GM19351 (cell line): Measurements from ENCODE around the gene PHRF1.

Experiments
- ATAC-seq: cut with Tn5 transposase; IDR thresholded peaks from one replicate; pipeline ENCODE4 v1.9.1; 2021; ENCODE audit warnings: mild to moderate bottlenecking, moderate library complexity; ENCODE audit not compliant: unreplicated experiment

PHRF1 gene

GRCh38 chr11:538431-539051 lies 37.7 kb upstream of the PHRF1 start:
- ATAC-seq, result no peak

- ATAC-seq, result no peak
Observed at GRCh38 chr11:539971-540481, 36.2 kb upstream of the PHRF1 start.

- ATAC-seq, result no peak
Observed at GRCh38 chr11:540583-541432, 35.5 kb upstream of the PHRF1 start.

GRCh38 chr11:541433-541885 lies 34.8 kb upstream of the PHRF1 start:
- ATAC-seq, result no peak

- ATAC-seq, result no peak
Observed at GRCh38 chr11:544817-545166, 31.5 kb upstream of the PHRF1 start.

GRCh38 chr11:545171-545570 lies 31.1 kb upstream of the PHRF1 start:
- ATAC-seq, result no peak

- no peak for ATAC-seq
Observed at GRCh38 chr11:548700-549603, 27.3 kb upstream of the PHRF1 start.

GRCh38 chr11:550021-550745 lies 26.1 kb upstream of the PHRF1 start:
- ATAC-seq, result no peak

- no peak for ATAC-seq
Observed at GRCh38 chr11:550746-551085, 25.6 kb upstream of the PHRF1 start.

- no peak for ATAC-seq
Observed at GRCh38 chr11:551131-551530, 25.1 kb upstream of the PHRF1 start.

GRCh38 chr11:551596-551995 lies 24.7 kb upstream of the PHRF1 start:
- no peak for ATAC-seq

- no peak for ATAC-seq
Observed at GRCh38 chr11:553083-553987, 22.9 kb upstream of the PHRF1 start.

- no peak for ATAC-seq
Observed at GRCh38 chr11:553988-554340, 22.3 kb upstream of the PHRF1 start.

- peak; percentile 71 for ATAC-seq
Observed at GRCh38 chr11:554428-555226, 21.6 kb upstream of the PHRF1 start.

- no peak for ATAC-seq
Observed at GRCh38 chr11:555227-555779, 21.0 kb upstream of the PHRF1 start.

- ATAC-seq, result no peak
Observed at GRCh38 chr11:555780-556661, 20.2 kb upstream of the PHRF1 start.

- ATAC-seq, result no peak
Observed at GRCh38 chr11:556662-557256, 19.5 kb upstream of the PHRF1 start.
